ENCODE data around the gene KIF16B.

The KIF16B gene

DNA sequence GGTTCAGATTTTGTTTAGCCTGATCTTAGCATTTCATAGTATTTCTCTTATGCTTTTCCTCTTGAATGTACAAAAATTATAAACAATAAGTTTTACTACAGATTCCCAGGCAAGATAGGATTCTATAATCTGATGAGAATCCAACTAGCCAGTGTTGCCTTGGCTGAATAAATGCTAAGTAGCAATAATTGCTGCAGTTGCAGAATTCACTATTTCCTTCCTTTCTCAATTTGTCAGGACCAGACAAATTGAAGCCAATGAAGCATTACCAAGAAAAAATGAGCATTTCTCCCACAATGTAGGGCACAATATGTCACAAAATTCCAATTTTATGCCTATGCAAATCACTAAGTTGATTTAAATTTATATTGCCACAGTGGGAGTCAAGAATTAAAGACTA, 260.2 kb downstream of the KIF16B start:
- DNase-seq (ENCODE audit: low read depth): no peak
- H3K4me3 ChIP-seq (ENCODE audit: low read depth, low read length): no peak overlapping the region
- TF ChIP-seq, protein P1, sequence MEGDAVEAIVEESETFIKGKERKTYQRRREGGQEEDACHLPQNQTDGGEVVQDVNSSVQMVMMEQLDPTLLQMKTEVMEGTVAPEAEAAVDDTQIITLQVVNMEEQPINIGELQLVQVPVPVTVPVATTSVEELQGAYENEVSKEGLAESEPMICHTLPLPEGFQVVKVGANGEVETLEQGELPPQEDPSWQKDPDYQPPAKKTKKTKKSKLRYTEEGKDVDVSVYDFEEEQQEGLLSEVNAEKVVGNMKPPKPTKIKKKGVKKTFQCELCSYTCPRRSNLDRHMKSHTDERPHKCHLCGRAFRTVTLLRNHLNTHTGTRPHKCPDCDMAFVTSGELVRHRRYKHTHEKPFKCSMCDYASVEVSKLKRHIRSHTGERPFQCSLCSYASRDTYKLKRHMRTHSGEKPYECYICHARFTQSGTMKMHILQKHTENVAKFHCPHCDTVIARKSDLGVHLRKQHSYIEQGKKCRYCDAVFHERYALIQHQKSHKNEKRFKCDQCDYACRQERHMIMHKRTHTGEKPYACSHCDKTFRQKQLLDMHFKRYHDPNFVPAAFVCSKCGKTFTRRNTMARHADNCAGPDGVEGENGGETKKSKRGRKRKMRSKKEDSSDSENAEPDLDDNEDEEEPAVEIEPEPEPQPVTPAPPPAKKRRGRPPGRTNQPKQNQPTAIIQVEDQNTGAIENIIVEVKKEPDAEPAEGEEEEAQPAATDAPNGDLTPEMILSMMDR (IDR thresholded peaks at IDR 0.05; ENCODE audit: insufficient read depth, low read depth, low read length, missing control alignments): no peak

DNA sequence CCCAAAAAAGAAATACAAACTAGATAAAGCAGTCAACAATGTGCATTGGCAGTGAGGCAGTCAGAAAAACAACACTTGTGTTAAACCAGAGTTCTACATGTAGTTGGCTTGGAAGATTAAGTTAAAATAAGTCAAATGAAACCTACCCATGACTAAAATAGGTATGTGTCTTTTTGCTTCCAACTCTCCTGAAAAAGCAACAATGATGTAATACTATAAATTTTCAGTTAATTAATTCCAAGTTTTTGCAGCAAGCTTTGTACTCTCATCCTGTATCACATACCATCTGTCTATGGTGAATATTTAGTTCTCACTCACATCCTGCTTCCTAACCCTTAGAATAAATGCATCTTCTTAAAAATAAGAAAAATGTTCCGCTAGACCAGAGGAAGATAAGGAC, 261.5 kb downstream of the KIF16B start:
- no peak for DNase-seq (ENCODE audit: low read depth)
- TF ChIP-seq, protein P1 (IDR thresholded peaks at IDR 0.05; ENCODE audit: insufficient read depth, low read depth, low read length, missing control alignments): no peak
- no peak overlapping the region for H3K4me3 ChIP-seq (ENCODE audit: low read depth, low read length)

DNA sequence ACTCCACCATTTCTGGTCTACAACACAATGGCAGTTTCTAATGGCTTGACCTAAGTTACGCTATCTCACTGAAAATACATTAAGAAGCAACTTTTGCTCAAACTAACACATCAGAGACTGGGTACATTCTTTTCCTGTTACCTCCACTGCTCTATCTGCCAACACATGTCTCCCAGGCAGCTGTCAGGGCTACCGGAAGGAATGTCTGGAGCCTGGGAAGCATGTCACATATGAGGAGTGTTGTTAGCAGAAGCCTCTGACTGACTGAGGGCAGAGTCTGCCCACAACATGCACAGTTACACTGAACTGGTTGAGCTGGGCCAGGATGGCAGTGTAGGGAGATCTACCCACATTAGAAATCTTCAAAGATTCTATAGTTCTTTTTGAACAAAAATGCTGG, 264.5 kb downstream of the KIF16B start:
- no peak for DNase-seq (ENCODE audit: low read depth)

DNA sequence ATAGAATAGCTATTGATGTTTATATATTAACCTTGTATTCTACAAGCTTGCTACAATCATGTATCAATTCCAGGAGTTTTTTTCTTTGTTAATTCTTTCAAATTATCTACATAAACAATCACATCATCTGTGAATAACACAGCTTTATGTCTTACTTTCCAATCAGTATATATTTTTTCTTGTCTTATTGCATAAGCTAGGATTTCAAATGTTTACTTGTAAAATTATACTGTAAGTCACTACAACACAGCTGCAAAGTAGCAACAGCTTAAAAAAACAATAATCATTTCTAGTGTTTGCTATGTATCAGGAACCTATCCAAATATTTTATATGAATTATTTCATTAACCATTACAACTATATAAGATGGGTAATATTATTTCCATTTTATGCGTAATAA, 270.4 kb downstream of the KIF16B start:
- no peak overlapping the region for H3K4me3 ChIP-seq (ENCODE audit: low read depth, low read length)
- TF ChIP-seq, protein P1 (IDR thresholded peaks at IDR 0.05; ENCODE audit: insufficient read depth, low read depth, low read length, missing control alignments): no peak
- no peak for DNase-seq (ENCODE audit: low read depth)

More for the DNA sequence above, 264.5 kb downstream of the KIF16B start:
- H3K4me3 ChIP-seq (ENCODE audit: low read depth, low read length): no peak overlapping the region
- TF ChIP-seq, protein P1 (IDR thresholded peaks at IDR 0.05; ENCODE audit: insufficient read depth, low read depth, low read length, missing control alignments): no peak

DNA sequence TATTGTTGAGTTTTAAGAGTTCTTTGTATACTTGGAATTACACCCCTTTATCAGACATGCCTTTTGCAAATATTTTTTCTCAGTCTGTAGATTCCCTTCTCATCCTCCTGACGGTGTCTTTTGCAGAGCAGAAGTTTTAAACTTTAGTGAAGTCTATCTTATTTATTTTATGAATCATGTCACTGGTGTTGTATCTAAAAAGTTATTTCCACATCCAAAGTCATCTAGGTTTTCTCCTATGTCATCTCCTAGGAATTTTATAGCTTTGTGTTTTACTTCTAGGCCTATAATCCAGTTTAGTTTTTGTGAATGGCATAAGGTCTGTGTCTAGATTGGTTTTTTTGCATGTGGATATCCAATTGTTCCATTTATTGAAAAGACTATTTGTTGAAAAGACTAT, 271.3 kb downstream of the KIF16B start:
- no peak for DNase-seq (ENCODE audit: low read depth)
- H3K4me3 ChIP-seq (ENCODE audit: low read depth, low read length): no peak overlapping the region
- TF ChIP-seq, protein P1 (IDR thresholded peaks at IDR 0.05; ENCODE audit: insufficient read depth, low read depth, low read length, missing control alignments): no peak

DNA sequence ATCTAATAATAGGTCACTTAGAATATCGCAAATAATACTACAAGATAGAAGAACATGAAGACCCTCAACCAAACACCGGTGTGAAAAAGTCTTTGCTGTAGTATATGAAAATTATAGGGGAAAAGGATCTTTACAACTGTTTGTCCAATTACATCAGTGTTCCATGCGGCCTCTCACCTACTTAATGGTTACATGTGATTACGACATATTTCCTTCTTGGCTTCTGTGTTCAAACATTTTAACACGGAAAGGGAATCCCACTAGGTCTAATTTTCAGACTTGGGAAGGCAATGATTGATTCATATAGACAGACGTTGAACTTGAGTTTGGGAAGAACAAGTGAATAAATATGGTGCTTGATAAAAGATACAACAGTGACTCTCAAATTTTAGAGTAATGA, 273.4 kb downstream of the KIF16B start:
- H3K4me3 ChIP-seq (ENCODE audit: low read depth, low read length): no peak overlapping the region
- TF ChIP-seq, protein P1 (IDR thresholded peaks at IDR 0.05; ENCODE audit: insufficient read depth, low read depth, low read length, missing control alignments): no peak
- no peak for DNase-seq (ENCODE audit: low read depth)

DNA sequence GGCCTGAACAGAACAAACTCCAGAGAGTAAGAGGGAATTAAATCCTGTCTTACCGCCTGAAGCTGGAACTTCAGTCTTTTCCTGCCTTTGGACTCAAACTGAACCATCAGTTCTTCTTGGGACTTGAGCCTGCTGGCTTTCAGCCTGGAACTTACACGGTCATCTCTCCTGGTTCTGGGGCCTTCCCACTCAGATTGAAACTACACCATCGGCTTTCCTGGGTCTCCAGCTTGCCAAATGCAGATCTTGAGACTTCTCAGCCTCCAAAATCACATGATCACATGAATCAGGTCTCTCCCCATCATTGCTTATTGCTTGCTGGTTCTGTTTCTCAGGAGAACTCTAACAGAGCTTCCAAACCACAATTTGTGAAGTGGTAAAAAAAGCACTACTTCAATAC, 276.3 kb downstream of the KIF16B start:
- DNase-seq (ENCODE audit: low read depth): no peak
- TF ChIP-seq, protein P1 (IDR thresholded peaks at IDR 0.05; ENCODE audit: insufficient read depth, low read depth, low read length, missing control alignments): no peak
- no peak overlapping the region for H3K4me3 ChIP-seq (ENCODE audit: low read depth, low read length)
